ENCODE results near the gene MOV10. TPM values are rescaled to one million over a fixed set of nuclear protein-coding genes. Genes with fewer than 3 reads are reported as not detected.

MOV10 gene
- total RNA-seq, 4 donors from 2014 or later, result 21.7 to 47.1 (median 36.1) TPM

Small RNA genes within 50 kb of the gene (small RNA-seq; reads per million reads assigned to genes)
- not detected for gene RNU7-70P

Other genes starting within 250 kb of the MOV10 start
- gene WNT2B, start 165.7 kb upstream of the MOV10 start, total RNA-seq, result 10 to 100 TPM in 3 of 4 donors, 1 to 10 TPM in 1; 5.0 to 14.3 (median 11.9) TPM
- gene ST7L, start 55.5 kb upstream of the MOV10 start, total RNA-seq, result 10 to 100 TPM; 19.4 to 29.2 (median 28.2) TPM
- 100 to 1,000 TPM; 131 to 236 (median 159) TPM for gene CAPZA1, start 54.8 kb upstream of the MOV10 start, total RNA-seq
- 100 to 1,000 TPM; 219 to 307 (median 299) TPM for gene RHOC, start 32.5 kb downstream of the MOV10 start, total RNA-seq
- gene PPM1J, start 40.7 kb downstream of the MOV10 start, total RNA-seq, result 1 to 10 TPM in 3 of 4 donors, under 1 TPM in 1; 0.63 to 1.7 (median 1.5) TPM

All from omental fat pad (tissue), 4 donors.